H1 (cell line): ENCODE data around the gene TRIAP1. TPM values are rescaled to one million over a fixed set of nuclear protein-coding genes. Genes with fewer than 3 reads are reported as not detected.

Experiments
- CTCF ChIA-PET: fragments of 300-600 bp; sonication (Branson Sonifier 250); formaldehyde crosslinking; loops from one replicate; lab custom pipeline; 2021; ENCODE audit not compliant: partially characterized antibody; lab: Charles Lee
- POLR2A ChIA-PET: fragments of 300-600 bp; sonication (Branson Sonifier 250); formaldehyde crosslinking; loops from one replicate; lab custom pipeline; 2021; ENCODE audit warnings: inconsistent platforms; ENCODE audit not compliant: partially characterized antibody; lab: Charles Lee
- DNase-seq, 2 experiments: peaks; one replicate each; pipeline versions ENCODE4 v3.0.0 to v3.0.0-alpha.2; 2010 to 2022; ENCODE audit warnings: low spot score in 2 of 2, low read depth in 1 of 2, mixed read lengths in 1 of 2
- FAIRE-seq: peaks from 2 replicates; lab custom pipeline; 2011; peaks lifted over from hg19 to GRCh38; lab: Jason Lieb, UNC
- H2AFZ ChIP-seq: 2 replicates; pipeline ENCODE4 v1.8.1; 2012; ENCODE audit warnings: low read length, inconsistent platforms
- H2AK5ac ChIP-seq: 2 replicates; pipeline ENCODE4 v1.6.1; 2013; ENCODE audit warnings: low read depth, low read length
- H2BK120ac ChIP-seq: replicated peaks from 2 replicates; pipeline ENCODE3; 2013; ENCODE audit warnings: low read depth, low read length, inconsistent platforms
- H2BK12ac ChIP-seq: 2 replicates; pipeline ENCODE4 v1.6.1; 2013; ENCODE audit warnings: low read depth, low read length
- H2BK15ac ChIP-seq: 2 replicates; pipeline ENCODE4 v1.6.1; 2013; ENCODE audit warnings: low read length
- H2BK20ac ChIP-seq: 2 replicates; pipeline ENCODE4 v1.6.1; 2013; ENCODE audit warnings: low read length
- H2BK5ac ChIP-seq: 2 replicates; pipeline ENCODE4 v1.6.1; 2013; ENCODE audit warnings: low read depth, low read length
- H3K14ac ChIP-seq: 2 replicates; pipeline ENCODE4 v1.6.1; 2013; ENCODE audit warnings: inconsistent platforms; ENCODE audit not compliant: insufficient read length
- H3K18ac ChIP-seq: 2 replicates; pipeline ENCODE4 v1.6.1; 2013; ENCODE audit warnings: low read length; ENCODE audit errors: extremely low read depth
- H3K23ac ChIP-seq: 2 replicates; pipeline ENCODE4 v1.6.1; 2013; ENCODE audit warnings: inconsistent platforms; ENCODE audit not compliant: insufficient read length
- H3K23me2 ChIP-seq: 2 replicates; pipeline ENCODE4 v1.6.1; 2013; ENCODE audit warnings: low read depth, low read length
- H3K27ac ChIP-seq: 2 replicates; pipeline ENCODE4 v1.6.1; 2011; ENCODE audit warnings: low read depth, low read length, inconsistent platforms
- H3K27me3 ChIP-seq, 4 experiments: replicated peaks in 1 of 4; 1 replicate in 1 of 4; 2 replicates in 3 of 4; pipeline versions ENCODE4 v1.6.1 to v1.8.1; 2011 to 2013; ENCODE audit warnings: low read length in 3 of 4, mild to moderate bottlenecking in 3 of 4, inconsistent platforms in 2 of 4, mixed read lengths in 2 of 4, moderate library complexity in 1 of 4; ENCODE audit not compliant: control insufficient read depth in 3 of 4, insufficient read depth in 3 of 4; ENCODE audit errors: extremely low read depth in 1 of 4
- H3K36me3 ChIP-seq, 4 experiments: 2 replicates each; pipeline versions ENCODE4 v1.6.1 to v1.8.1; 2011 to 2013; ENCODE audit warnings: mild to moderate bottlenecking in 4 of 4, low read length in 3 of 4, moderate library complexity in 2 of 4, control low read depth in 1 of 4, inconsistent platforms in 1 of 4; ENCODE audit not compliant: insufficient read depth in 4 of 4, control insufficient read depth in 2 of 4
- H3K4ac ChIP-seq: replicated peaks from 2 replicates; pipeline ENCODE3; 2013; ENCODE audit warnings: low read length, low read depth, mixed read lengths, inconsistent platforms; ENCODE audit not compliant: insufficient read length
- H3K4me1 ChIP-seq, 4 experiments: replicated peaks in 1 of 4; 1 replicate in 1 of 4; 2 replicates in 3 of 4; pipeline versions ENCODE4 v1.6.1 to v1.8.1; 2011 to 2013; ENCODE audit warnings: low read length in 3 of 4, inconsistent platforms in 2 of 4, mixed read lengths in 1 of 4; ENCODE audit not compliant: insufficient read depth in 4 of 4, control insufficient read depth in 3 of 4
- H3K4me2 ChIP-seq, 2 experiments: 2 replicates each; pipeline versions ENCODE4 v1.6.1 to v1.8.1; 2011 to 2013; ENCODE audit warnings: low read depth in 2 of 2, low read length in 2 of 2, control low read depth in 1 of 2, inconsistent platforms in 1 of 2, mild to moderate bottlenecking in 1 of 2; ENCODE audit not compliant: insufficient read depth in 1 of 2
- H3K4me3 ChIP-seq, 4 experiments: fragments of 200-600, 300-600 bp in 1 of 4; sonication (generic), shearing (Covaris generic), sonication (Bioruptor Twin) in 1 of 4; 2 replicates each; pipeline versions ENCODE4 v1.5.1 to v1.8.1; 2011 to 2016; ENCODE audit warnings: low read length in 4 of 4, low read depth in 3 of 4, control low read depth in 2 of 4, inconsistent platforms in 2 of 4, mild to moderate bottlenecking in 2 of 4, mixed read lengths in 1 of 4, moderate library complexity in 1 of 4; ENCODE audit not compliant: insufficient read depth in 2 of 4; ENCODE audit errors: extremely low read depth in 1 of 4
- H3K56ac ChIP-seq: replicated peaks from 2 replicates; pipeline ENCODE3; 2013; ENCODE audit warnings: low read depth, mild to moderate bottlenecking, mixed read lengths, low read length, inconsistent platforms; ENCODE audit not compliant: insufficient read length
- H3K79me1 ChIP-seq: 2 replicates; pipeline ENCODE4 v1.6.1; 2013; ENCODE audit warnings: low read depth, low read length, control low read depth
- H3K79me2 ChIP-seq, 2 experiments: 2 replicates each; pipeline versions ENCODE4 v1.6.1 to v1.8.1; 2012 to 2013; ENCODE audit warnings: low read length in 2 of 2, mild to moderate bottlenecking in 2 of 2, inconsistent platforms in 1 of 2; ENCODE audit not compliant: insufficient read depth in 2 of 2, control insufficient read depth in 1 of 2
- H3K9ac ChIP-seq, 4 experiments: replicated peaks in 1 of 4; 1 replicate in 1 of 4; 2 replicates in 3 of 4; pipeline versions ENCODE4 v1.6.1 to v1.8.1; 2011 to 2013; ENCODE audit warnings: low read depth in 3 of 4, low read length in 3 of 4, control low read depth in 2 of 4, mild to moderate bottlenecking in 2 of 4, moderate library complexity in 2 of 4, inconsistent platforms in 1 of 4; ENCODE audit errors: extremely low read depth in 1 of 4
- H3K9me3 ChIP-seq, 2 experiments: 2 replicates each; pipeline versions ENCODE4 v1.6.1 to v1.8.1; 2012 to 2013; ENCODE audit warnings: mild to moderate bottlenecking in 2 of 2, moderate library complexity in 2 of 2, control low read depth in 1 of 2, inconsistent platforms in 1 of 2, low read depth in 1 of 2, low read length in 1 of 2, mixed read lengths in 1 of 2; ENCODE audit not compliant: insufficient read depth in 2 of 2
- H4K20me1 ChIP-seq, 2 experiments: replicated peaks in 1 of 2; 2 replicates each; pipeline versions ENCODE3 to v1.8.1; 2011 to 2013; ENCODE audit warnings: inconsistent platforms in 2 of 2, low read length in 2 of 2, mild to moderate bottlenecking in 1 of 2; ENCODE audit not compliant: insufficient read depth in 2 of 2, control insufficient read depth in 1 of 2
- H4K5ac ChIP-seq: 2 replicates; pipeline ENCODE4 v1.6.1; 2013; ENCODE audit warnings: low read length, low read depth, mixed read lengths, inconsistent platforms; ENCODE audit not compliant: insufficient read length
- H4K8ac ChIP-seq: 2 replicates; pipeline ENCODE4 v1.8.0; 2013; ENCODE audit warnings: mild to moderate bottlenecking, moderate library complexity, low read length, inconsistent platforms; ENCODE audit not compliant: insufficient read depth; ENCODE audit errors: extremely low read depth
- H4K91ac ChIP-seq: replicated peaks from 2 replicates; pipeline ENCODE3; 2013; ENCODE audit warnings: low read length, mixed read lengths, inconsistent platforms; ENCODE audit not compliant: insufficient read length
- GTF2F1 ChIP-seq: IDR thresholded peaks from 2 replicates; pipeline ENCODE4 v1.6.1; 2012; ENCODE audit warnings: low read depth, low read length, improper control_type of control experiment, borderline replicate concordance
- POLR2AphosphoS5 ChIP-seq: IDR thresholded peaks from 2 replicates; pipeline ENCODE4 v1.6.1; 2011; ENCODE audit warnings: low read depth, low read length
- RBBP5 ChIP-seq: IDR thresholded peaks from 2 replicates; pipeline ENCODE4 v1.7.1; 2012; ENCODE audit warnings: low read depth, mild to moderate bottlenecking, inconsistent platforms, low read length, moderate library complexity, borderline replicate concordance
- RNF2 ChIP-seq: fragments of 200-900, 300-1000 bp; sonication (generic); IDR thresholded peaks from 2 replicates; pipeline ENCODE4 v1.7.1; 2016; ENCODE audit warnings: borderline replicate concordance, low read depth, mild to moderate bottlenecking, antibody characterized with exemption, low read length; ENCODE audit not compliant: poor library complexity, severe bottlenecking; ENCODE audit errors: missing control alignments
- SUZ12 ChIP-seq: fragments of 200-600 bp; sonication (generic); IDR thresholded peaks from 2 replicates; pipeline ENCODE4 v1.6.1; 2012; ENCODE audit warnings: mild to moderate bottlenecking, inconsistent platforms, low read length, moderate library complexity, mixed read lengths
- WGBS, 2 experiments: shearing (Covaris generic) in 1 of 2; methylation state at CpG; one replicate each; pipeline versions ENCODE4 v1.1.6 to v1.1.7; 2013 to 2015; ENCODE audit warnings: low lambda C conversion rate in 2 of 2, mixed read lengths in 2 of 2, inconsistent platforms in 1 of 2, low coverage in 1 of 2, missing lambda C conversion rate in 1 of 2; ENCODE audit not compliant: insufficient replicate concordance in 2 of 2, insufficient coverage in 1 of 2, insufficient read length in 1 of 2; ENCODE audit errors: extremely low coverage in 1 of 2, missing lambda C conversion rate in 1 of 2; 5-methylcytosine and 5-hydroxymethylcytosine counted together
- polyA plus RNA-seq, 7 experiments: library from polyadenylated mRNA; depleted of rRNA in 3 of 7; stranded (reverse) in 5 of 7; unstranded in 2 of 7; fragments of >200 nt in 5 of 7; fragments of 200-250 nt in 2 of 7; gene quantifications; 1 replicate in 5 of 7; 2 replicates in 1 of 7; 4 replicates in 1 of 7; pipeline versions ENCODE4 v1.2.1 to v1.2.3, GENCODE V29; 2011 to 2013; ENCODE audit warnings: missing spikeins in 2 of 7, mixed read lengths in 2 of 7
- total RNA-seq: library from RNA; stranded (reverse); fragmentation: NEBNext Ultra II Directional; extraction: Animal tissue kit (Norgen Biotek cat#: 25700); gene quantifications from 2 replicates; pipeline ENCODE4 v1.2.1, GENCODE V29; 2021
- TF ChIP-seq, protein P1 (sequence below), 3 experiments: IDR thresholded peaks; 1 replicate in 2 of 3; 2 replicates in 1 of 3; pipeline versions ENCODE4 v1.5.1 to v1.6.1; 2011; ENCODE audit warnings: low read length in 3 of 3, mild to moderate bottlenecking in 3 of 3, inconsistent platforms in 2 of 3, low read depth in 1 of 3, moderate library complexity in 1 of 3; ENCODE audit not compliant: insufficient read depth in 1 of 3; ENCODE audit errors: control extremely low read depth in 1 of 3
- TF ChIP-seq, protein P2 (sequence below): IDR thresholded peaks from 2 replicates; pipeline ENCODE4 v1.6.1; 2012; ENCODE audit warnings: low read length, inconsistent platforms

TRIAP1 gene
- total and polyA plus RNA-seq, 2 of the 8 experiments (the other 6 are each of a cell fraction or from before 2014, with no cell fraction given): 42.0 to 63.4 TPM

DNA sequence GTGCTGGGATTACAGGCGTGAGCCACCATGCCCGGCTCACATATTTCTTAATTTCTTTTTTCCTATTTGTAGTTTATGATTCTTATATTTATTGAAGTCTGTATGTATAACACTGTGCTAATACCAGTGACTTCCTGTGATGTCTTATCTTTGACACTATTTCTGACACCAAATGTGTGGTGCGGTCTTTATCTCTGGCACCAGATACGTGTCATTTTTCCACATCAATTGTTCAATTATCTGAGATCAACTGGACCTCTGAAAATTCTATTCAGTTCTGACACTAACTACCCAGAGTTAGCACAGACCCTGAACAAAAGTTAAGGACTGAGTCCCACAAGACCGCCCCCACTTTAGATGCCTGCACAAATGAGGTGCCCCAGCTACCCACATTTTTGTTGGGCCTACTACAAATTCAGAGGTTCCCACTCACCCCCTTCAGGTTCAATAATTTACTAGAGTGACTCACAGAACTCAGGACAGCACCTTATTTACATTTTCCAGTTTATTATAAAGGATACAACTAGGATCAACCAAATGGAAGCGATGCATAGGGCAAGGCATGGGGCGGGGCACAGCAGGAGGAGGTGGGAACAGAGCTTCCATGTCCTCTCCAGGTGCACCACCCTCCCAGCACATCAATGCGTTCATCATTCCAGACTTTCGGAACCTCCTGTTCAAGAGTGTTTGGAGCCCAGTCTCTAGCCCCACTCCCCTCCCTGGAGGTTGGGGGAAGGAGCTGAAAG, 35.0 kb upstream of the TRIAP1 start:
- 91% methylated on average over 9 of the region's 9 CpGs; no CpG with 5 or more reads in 1 of the 2 experiments for WGBS, 2 experiments
- FAIRE-seq: no peak
- no peak overlapping the region for H3K56ac ChIP-seq
- no peak overlapping the region for H4K91ac ChIP-seq
- H3K27me3 ChIP-seq: no peaks in the 10 kb centered on the region
- no peak overlapping the region for H3K4ac ChIP-seq
- H3K18ac ChIP-seq: no peak overlapping the region
- H3K36me3 ChIP-seq: no peaks in the 10 kb centered on the region
- no peak overlapping the region for H3K14ac ChIP-seq
- H3K79me2 ChIP-seq: no peaks in the 10 kb centered on the region
- no peak overlapping the region for H4K5ac ChIP-seq
- H3K4me1 ChIP-seq: peaks cover 0 to 5% (median 0%) of the 10 kb centered on the region in 4 experiments; a peak in 1 of 7 replicates
- DNase-seq: no peak
- H3K9ac ChIP-seq: no peak overlapping the region
- no peak overlapping the region for H2BK5ac ChIP-seq
- H4K20me1 ChIP-seq: peaks cover 0 to 1% of the 10 kb centered on the region in 2 experiments
- no peak overlapping the region for H2BK120ac ChIP-seq
- POLR2A ChIA-PET: interaction anchor here (0.8 to 4.2 kb wide), 7 partner anchors 10 to 280 kb away, joined by 3 to 25 read pairs (median 5); partner anchors contain the start of genes DYNLL1, RPLP0 and SRSF9
- H2BK15ac ChIP-seq: no peak overlapping the region
- H3K9me3 ChIP-seq: no peaks in the 10 kb centered on the region
- H2BK12ac ChIP-seq: no peak overlapping the region
- no peaks in the 10 kb centered on the region for H3K23me2 ChIP-seq
- no peak overlapping the region for H2AFZ ChIP-seq
- no peak overlapping the region for H2BK20ac ChIP-seq
- no peak overlapping the region for H3K23ac ChIP-seq
- H3K4me3 ChIP-seq: no peak overlapping the region
- no peak overlapping the region for H2AK5ac ChIP-seq
- no peak overlapping the region for H3K4me2 ChIP-seq
- H3K79me1 ChIP-seq: peaks cover 2% of the 10 kb centered on the region; the same call in 1 of the 2 replicates
- H3K27ac ChIP-seq: no peak overlapping the region
- CTCF ChIA-PET: interaction anchor here (1.9 kb wide), 1 partner anchor 15 kb away, joined by 4 read pairs; the partner anchor contains the start of gene DYNLL1
- H4K8ac ChIP-seq: no peak overlapping the region; the same call in 1 of the 2 replicates
- TF ChIP-seq, protein P1, sequence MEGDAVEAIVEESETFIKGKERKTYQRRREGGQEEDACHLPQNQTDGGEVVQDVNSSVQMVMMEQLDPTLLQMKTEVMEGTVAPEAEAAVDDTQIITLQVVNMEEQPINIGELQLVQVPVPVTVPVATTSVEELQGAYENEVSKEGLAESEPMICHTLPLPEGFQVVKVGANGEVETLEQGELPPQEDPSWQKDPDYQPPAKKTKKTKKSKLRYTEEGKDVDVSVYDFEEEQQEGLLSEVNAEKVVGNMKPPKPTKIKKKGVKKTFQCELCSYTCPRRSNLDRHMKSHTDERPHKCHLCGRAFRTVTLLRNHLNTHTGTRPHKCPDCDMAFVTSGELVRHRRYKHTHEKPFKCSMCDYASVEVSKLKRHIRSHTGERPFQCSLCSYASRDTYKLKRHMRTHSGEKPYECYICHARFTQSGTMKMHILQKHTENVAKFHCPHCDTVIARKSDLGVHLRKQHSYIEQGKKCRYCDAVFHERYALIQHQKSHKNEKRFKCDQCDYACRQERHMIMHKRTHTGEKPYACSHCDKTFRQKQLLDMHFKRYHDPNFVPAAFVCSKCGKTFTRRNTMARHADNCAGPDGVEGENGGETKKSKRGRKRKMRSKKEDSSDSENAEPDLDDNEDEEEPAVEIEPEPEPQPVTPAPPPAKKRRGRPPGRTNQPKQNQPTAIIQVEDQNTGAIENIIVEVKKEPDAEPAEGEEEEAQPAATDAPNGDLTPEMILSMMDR (IDR thresholded peaks at IDR 0.05; ENCODE audit: control extremely low read depth in 1 of 3, insufficient read depth in 1 of 3, low read depth in 1 of 3, low read length in 3 of 3): no peak
- TF ChIP-seq, protein P2, sequence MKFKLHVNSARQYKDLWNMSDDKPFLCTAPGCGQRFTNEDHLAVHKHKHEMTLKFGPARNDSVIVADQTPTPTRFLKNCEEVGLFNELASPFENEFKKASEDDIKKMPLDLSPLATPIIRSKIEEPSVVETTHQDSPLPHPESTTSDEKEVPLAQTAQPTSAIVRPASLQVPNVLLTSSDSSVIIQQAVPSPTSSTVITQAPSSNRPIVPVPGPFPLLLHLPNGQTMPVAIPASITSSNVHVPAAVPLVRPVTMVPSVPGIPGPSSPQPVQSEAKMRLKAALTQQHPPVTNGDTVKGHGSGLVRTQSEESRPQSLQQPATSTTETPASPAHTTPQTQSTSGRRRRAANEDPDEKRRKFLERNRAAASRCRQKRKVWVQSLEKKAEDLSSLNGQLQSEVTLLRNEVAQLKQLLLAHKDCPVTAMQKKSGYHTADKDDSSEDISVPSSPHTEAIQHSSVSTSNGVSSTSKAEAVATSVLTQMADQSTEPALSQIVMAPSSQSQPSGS: no peak
- TF ChIP-seq POLR2AphosphoS5 (no peak), RBBP5 (no peak), SUZ12 (no peak), GTF2F1 (no peak), RNF2 (no peak)
